HG03039 (cell line): ENCODE measurements around the gene GPNMB.
A peak's percentile ranks its signal among the peaks of the same experiment; 100 is the strongest.
"Not testable (repeated sequence)": the region's sequence is repeated elsewhere in the genome, so short reads cannot be mapped to it uniquely, and the experiment has no call there.

Experiments
- ATAC-seq: cut with Tn5 transposase; IDR thresholded peaks from one replicate; pipeline ENCODE4 v1.9.1; 2021; ENCODE audit warnings: mild to moderate bottlenecking, moderate library complexity; ENCODE audit not compliant: unreplicated experiment

The GPNMB gene

DNA sequence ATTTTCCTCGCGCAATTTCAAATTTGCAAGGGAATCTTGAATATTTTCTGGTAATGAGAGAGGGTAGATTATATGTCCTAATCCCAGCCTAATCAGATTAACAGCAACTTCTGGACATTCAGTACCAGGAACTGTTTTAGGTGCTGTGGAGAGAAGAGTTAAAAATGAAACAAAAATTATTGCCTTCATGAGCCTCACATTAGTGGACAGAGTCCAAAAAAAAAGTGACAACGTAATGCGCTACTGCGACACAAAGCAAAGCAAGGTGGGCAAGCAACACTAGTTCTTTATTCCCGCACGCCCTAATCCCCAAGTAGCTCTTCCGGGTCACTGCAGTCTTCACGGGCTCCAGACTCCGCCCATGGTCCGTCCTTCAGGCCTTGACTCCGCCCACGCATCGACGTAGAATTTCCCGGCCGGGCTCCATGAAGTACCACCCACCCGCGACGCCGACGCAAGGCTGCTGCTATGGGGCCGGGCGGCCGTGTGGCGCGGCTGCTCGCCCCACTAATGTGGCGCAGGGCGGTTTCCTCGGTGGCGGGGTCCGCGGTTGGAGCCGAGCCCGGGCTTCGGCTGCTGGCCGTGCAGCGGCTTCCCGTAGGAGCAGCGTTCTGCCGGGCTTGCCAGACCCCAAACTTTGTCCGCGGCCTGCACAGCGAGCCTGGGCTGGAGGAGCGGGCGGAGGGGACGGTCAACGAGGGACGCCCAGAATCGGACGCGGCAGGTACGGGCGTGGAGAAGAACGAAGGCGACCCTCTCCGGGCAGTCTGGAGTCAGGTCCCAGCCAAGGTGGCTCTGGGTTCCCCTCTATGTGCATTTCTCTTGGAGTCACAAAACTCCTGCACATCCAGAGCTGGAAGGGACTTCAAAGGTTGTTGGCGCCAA, 52.6 kb downstream of the GPNMB start, which contains the start of gene MALSU1:
Gene MALSU1 (plus strand): TSS at position 455 of the 885 bp plus-strand sequence. CDS start 14 bp downstream, at position 469.
- ATAC-seq, result peak; percentile 100

DNA sequence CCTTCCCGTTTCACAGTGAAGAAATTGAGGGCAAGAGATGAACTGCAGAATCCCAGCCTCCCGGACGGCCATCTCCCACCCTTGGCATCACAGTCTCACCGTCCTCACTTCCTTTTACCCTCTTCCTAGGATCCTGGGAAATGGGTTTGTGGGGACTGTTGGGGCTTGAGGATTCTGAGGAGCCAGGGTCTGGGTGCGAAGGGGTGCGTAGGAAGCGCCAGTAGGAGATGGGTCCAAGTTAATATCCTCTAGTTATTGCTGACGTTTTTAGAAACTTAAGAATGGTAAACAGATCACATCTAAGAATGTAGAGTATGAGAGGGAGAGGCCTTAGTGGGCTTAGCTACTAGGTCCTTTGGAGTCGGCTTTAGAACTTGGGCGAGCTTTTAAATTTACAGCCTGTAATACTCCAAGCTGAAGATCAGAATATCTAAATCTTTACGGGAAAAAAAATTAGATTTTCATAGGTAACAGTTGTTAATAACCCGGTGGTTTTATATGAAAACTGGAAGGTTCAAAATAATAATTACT, 53.3 kb downstream of the GPNMB start:
- peak; percentile 2 for ATAC-seq

DNA sequence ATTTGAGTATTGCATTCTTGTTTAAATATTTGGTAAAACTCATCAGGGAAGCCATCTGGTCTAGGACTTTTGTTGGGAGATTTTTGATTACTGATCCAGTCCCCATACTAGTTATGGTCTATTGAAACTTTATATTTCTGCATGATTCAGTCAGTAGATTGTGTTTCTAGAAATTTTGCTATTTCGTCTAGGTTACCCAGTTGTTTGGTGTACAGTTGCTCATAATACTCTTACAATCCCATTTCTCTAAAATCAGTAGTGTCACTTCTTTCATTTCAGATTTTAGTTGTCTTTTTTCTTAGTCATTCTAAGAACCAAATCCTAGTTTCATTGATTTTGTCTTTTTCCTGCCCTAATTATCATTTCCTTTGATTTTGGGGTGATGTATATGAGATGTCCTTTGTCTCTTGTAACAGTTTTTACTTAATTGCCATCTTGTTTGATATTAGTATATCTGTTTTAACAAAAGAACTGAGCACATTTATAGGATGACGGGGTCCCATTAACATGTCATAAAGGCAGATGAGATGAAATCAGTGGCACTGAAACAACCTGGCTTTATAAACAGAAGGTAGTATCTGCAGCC, 60.5 kb downstream of the GPNMB start:
- ATAC-seq, result no peak

DNA sequence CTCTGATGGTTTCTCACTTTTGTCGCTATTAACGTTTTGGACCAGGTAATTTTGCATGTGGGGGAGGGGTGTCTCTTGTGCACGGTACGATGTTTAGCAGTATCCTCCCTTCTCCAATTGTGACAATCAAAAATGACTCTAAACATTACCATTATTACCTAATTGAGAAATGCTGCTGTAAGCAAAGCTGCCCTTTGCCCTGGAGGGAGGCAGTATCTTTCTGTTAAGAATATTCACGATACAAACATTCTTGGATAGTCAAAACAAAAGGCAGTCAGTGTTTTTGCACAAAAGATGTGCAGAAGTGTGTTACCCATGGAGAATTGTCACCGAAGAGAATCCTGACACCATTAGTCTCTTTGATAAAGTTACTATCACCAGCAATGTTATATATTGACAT, 62.2 kb downstream of the GPNMB start:
- no peak for ATAC-seq

DNA sequence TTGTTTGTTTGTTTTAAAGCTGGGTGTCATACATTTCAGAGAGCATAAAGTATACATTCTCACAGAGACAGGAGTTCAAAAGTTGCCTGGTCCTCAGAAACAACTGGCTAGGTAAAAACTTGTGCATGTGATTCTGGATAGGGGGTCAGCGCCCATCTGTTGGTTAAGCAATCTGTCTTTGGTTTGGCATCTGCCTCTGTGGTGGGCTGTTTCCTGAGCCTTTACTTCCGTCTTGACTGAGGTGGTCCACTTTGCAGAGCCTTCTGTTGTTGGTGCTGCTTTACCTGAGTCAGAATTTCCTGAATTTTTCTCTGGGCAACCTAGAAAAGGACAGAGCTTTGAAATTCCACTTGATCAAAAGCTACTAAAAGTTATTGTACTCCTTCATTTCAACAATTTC, 65.6 kb downstream of the GPNMB start:
- ATAC-seq, result not testable (repeated sequence)

DNA sequence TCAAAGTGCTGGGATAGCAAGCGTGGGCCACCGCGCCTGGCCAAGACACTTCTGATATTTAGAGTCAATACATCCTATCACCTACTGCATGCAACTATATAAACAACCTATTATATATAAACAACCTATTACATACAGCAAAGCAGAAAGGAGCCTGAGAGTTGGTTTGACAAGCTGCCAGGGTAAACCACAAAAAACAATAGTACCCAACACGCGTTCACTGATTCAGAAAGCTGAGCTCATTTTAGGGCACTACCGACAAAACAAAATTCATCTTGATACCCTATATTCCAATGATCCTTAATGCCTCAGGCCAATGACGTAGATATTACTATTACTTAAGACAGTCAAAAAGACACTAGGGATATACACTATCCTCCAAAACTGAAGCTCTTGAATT, 68.8 kb downstream of the GPNMB start:
- no peak for ATAC-seq
